HG02885 (cell line): ENCODE results near the gene MRPL43.
"Not testable (repeated sequence)": the region's sequence is repeated elsewhere in the genome, so short reads cannot be mapped to it uniquely, and the experiment has no call there.

ENCODE experiments used
- ATAC-seq: cut with Tn5 transposase; IDR thresholded peaks from one replicate; pipeline ENCODE4 v1.9.1; 2021; ENCODE audit warnings: mild to moderate bottlenecking; ENCODE audit not compliant: unreplicated experiment, poor library complexity

The MRPL43 gene

DNA sequence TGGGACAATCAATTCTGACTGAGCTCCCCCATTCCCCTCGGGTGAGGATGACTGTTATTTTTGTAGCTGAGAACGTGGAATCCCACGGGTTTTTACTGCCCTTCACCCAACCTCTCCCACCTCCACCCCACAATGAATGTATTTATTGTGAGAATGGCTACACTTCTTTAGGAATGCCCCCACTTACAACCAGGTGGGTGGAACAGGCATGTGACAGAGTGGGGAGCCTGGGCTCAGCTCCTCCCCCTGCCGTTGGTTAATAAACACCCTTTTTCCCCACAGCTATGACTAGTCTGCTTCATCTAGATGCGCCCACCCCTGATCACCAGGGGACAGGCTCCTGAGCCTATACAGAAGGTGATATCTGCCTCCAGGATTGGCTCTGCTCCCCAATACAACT lies 2.0 kb downstream of the MRPL43 start:
- no peak for ATAC-seq

DNA sequence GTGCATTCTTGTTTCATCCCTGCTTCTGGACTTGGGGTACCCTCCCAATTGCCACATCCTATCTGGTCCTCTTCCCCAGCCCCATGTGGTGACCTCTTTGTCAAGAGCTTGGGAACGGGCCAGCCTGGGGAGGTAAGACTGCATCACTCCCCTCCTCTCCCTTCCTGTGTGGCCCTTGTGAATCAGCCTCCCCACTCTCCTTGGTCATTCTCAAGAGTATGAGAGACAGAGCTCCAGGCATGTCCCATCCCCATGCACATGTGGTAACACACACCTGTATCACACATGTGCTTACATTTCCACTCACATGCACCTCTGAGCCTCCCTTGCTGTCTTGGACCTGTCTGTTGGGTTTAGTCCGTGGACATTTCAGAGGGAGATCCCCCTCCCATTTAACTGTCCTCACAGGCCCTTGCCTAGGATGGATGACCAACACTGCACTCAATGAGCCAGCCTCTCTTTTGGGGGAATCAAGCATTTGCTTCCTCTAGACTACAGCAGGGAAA lies 2.6 kb downstream of the MRPL43 start:
- no peak for ATAC-seq

DNA sequence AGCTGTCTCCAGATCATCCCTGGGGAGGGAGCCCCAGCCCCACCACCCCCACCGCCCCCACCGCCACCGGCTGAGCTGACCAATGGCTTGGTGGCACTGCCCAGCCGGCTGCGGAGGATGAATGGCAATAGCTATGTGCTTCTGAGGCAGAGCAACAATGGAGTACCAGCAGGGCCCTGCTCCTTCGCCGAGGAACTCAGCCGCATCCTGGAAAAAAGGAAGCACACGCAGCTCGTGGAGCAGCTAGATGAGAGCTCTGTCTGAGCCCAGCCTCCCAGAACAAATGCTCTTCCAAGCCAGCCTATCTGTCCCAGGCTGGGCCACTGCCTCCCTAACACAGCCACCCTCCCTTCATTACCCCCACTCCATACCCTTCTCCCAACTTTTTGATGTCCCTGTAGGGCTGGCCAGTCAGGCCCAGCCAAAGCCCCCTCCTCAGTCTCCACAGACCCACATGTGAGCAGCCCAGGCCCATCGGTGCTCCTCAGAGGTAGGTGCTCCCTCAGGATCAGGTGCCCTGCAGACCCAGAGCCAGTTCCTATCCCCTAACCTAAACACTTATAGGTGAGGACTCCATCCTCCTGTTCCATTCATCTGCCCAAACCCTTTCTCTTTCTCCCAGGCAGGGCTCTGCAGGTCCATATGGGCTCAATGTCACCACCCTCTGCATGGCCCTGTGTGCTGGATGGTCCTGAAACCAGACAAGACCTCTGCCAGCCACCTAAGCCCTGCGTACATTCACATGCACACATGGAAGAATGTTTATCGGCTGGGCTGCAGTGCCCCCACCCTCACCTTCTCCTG lies 3.2 kb downstream of the MRPL43 start:
- no peak for ATAC-seq

DNA sequence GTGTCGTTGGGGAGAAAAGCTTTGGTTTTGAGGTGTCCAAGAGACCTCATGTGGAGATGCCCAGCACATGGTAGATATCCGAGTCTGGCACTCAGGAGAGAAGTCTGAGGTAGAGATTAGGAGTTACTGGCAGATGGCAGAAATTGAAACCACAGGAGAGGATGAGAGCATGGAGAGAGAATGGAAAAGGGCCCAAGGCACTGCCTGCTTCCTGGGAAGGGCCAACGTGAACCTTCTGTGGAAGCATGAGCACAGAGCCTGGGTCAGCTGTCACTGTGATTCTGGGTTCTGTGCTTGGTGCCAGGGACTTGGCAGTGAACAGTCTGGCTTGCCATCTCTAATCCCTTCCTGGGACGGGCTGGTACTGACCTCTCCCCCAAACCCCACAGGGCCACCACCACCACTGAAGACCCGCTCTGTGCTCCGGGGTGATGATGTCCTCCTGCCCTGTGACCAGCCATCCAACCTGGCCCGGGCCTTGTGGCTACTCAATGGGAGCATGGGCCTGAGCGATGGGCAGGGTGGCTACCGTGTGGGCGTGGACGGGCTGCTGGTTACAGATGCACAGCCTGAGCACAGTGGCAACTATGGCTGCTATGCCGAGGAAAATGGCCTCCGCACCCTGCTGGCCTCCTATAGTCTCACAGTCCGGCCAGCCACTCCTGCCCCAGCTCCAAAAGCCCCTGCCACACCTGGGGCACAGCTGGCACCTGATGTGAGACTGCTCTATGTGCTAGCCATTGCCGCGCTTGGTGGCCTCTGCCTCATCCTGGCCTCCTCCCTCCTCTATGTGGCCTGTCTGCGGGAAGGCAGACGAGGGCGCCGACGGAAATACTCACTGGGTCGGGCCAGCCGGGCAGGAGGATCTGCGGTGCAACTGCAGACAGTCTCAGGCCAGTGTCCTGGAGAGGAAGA lies 4.1 kb downstream of the MRPL43 start:
- no peak for ATAC-seq

DNA sequence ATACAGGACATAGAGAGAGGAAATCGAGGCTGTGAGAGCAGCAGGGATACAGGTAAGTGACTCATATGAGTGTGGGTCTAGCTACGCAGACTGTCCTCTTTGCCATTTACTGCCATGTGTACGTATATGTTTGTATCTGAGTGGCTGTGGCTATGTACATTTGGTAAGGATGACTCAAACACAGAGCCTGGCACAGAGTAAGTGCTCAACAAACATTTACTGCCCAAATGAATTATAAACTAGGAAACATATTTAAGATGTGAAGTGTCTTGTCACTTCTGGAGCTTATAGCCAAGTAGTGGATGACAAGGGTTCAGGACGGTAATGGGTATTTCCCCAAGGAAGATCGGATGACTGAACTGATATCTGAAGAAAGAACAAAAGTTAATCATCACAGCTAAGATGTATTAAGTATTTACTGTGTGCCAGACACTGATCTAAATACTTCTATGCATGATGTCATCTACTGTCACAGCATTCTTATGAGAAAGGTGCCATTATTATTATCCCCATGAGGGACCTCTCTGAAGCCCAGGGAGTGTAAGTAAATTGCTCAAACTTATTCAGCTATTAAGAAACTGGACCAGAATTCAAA lies 6.0 kb downstream of the MRPL43 start:
- no peak for ATAC-seq

DNA sequence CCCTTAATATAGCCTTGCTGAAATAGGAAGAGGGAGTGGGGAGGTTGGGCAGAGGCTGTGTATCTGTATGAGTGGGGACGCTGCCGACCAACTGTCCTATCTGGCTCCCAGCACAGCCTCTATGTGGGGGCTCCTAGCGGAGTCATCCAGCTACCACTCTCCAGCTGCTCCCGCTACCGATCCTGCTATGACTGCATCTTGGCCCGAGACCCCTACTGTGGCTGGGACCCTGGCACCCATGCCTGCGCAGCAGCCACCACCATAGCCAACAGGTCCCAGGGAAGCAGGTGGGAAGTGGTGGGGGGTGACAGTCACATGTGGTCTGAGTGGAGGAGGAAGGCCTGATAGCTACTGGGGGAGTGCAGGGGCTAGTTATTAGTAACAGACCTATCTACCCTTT lies 6.6 kb downstream of the MRPL43 start:
- no peak for ATAC-seq

DNA sequence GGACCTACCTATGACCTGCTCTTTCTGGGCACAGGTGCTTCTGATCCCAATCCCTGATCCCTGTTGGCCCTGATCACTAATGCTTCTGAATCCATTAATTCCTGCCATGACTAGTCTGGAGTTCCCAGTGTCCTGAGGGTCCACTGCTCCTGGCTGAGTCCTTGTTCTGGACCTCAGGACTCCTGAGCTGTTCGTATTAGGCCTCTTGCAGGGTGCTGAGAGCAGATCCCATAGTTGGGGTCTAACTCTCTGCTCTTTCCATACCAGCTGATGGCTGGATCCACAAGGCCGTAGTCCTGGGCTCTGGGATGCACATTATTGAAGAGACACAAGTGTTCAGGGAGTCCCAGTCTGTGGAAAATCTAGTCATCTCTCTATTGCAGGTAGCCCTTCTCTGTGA lies 7.0 kb downstream of the MRPL43 start:
- no peak for ATAC-seq

DNA sequence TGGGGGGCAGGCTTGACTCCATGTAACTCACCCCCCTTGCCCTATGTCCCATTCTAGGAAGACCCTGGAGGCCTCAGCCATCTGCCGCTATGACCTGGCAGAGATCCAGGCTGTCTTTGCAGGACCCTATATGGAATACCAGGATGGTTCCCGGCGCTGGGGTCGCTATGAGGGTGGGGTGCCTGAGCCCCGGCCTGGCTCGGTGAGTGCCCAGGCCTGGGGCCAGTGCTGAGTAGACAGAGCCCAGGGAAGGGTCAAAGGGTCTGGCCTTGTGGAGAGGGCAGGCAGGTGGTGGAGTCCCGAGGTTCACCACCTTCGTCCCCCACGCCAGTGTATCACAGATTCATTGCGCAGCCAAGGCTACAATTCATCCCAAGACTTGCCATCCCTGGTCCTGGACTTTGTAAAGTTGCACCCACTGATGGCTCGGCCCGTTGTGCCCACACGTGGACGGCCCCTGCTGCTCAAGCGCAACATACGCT lies 7.5 kb downstream of the MRPL43 start:
- no peak for ATAC-seq

DNA sequence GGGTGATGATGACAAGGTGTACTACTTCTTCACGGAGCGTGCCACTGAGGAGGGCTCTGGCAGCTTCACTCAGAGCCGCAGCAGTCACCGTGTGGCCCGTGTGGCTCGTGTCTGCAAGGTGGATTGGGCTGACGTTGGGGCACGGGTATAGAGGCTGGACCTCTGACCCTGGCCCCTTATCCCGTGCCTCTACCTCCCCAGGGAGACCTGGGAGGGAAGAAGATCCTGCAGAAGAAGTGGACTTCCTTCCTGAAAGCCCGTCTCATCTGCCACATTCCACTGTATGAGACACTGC lies 8.4 kb downstream of the MRPL43 start:
- no peak for ATAC-seq

DNA sequence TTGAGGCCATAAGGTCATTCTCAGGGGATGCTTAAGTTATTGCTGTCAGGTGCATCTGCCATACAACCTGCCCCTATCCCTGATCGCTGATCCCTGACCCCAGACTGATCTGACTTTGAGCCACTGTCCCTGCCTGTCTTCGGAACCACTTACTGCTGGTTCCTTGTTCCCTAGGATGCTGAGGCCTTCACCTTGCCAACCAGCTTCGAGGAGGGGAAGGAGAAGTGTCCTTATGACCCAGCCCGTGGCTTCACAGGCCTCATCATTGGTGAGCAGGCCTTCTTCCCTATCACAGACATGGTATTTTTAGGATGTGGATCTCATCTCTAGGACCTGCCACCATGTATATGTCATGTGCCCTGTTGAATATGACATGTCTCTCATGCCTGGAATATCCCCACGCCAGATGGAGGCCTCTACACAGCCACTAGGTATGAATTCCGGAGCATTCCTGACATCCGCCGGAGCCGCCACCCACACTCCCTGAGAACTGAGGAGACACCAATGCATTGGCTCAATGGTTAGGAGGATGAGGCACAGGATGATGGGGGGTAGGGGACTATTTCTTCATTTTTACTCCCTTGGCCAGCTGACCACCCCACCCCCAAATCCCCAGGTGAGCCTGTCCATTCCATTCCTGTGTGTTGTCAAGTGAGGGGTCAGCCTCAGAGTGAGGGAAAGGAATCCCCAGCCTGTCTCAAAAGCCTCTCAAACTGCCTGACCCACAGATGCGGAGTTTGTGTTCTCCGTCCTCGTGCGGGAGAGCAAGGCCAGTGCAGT lies 9.0 kb downstream of the MRPL43 start:
- no peak for ATAC-seq

DNA sequence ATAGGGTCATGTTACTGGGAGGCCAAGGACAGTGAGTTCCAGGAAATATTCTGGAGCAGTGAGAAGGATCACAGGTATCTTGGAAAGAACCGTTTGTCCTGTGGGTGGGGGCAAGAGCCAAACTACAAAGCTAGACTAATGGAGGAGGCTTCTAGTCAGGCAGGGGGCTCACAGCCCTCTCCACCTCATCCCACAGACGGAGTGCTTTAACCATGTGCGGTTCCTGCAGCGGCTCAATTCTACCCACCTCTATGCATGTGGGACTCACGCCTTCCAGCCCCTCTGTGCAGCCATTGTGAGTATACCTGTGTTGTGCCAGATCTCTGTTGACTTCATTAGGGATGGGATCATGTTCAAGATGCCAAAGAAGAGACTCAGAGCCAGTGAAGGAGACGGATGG lies 9.9 kb downstream of the MRPL43 start:
- no peak for ATAC-seq

DNA sequence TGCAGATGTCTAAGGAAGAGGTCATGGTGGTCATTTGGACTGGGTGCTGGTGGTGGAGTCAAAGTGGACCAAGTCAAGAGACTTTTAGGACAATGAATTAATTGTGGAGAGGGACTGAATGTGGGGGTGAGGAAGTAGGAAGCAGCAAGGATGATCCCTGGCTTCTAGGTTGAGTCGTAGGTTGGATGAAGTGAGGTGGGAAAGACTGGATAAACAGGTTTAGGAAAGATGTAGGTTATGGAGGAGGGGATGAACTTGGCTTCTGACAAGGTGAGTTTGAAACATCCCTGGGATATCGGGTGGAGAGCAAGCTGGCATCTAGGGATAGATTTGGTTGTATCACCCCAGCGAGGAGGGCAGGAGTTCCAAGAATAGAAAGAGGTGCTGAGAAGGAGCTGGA lies 10.4 kb downstream of the MRPL43 start:
- ATAC-seq, result no peak

DNA sequence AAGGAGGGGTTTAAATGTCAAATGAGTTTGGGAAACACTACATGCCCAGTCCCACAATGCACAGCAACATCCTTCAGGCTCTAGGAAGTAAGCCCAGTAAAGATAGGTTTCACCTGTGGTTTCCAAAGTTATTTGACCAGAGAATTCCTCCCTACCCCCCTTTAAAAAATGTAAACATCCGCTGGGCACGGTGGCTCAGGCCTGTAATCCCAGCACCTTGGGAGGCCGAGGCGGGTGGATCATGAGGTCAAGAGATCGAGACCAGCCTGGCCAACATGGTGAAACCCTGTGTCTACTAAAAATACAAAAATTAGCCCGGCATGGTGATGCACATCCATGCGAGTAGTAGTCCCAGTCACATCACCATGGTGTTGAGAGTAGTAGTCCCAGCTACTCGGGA lies 11.9 kb downstream of the MRPL43 start:
- ATAC-seq, result not testable (repeated sequence)

DNA sequence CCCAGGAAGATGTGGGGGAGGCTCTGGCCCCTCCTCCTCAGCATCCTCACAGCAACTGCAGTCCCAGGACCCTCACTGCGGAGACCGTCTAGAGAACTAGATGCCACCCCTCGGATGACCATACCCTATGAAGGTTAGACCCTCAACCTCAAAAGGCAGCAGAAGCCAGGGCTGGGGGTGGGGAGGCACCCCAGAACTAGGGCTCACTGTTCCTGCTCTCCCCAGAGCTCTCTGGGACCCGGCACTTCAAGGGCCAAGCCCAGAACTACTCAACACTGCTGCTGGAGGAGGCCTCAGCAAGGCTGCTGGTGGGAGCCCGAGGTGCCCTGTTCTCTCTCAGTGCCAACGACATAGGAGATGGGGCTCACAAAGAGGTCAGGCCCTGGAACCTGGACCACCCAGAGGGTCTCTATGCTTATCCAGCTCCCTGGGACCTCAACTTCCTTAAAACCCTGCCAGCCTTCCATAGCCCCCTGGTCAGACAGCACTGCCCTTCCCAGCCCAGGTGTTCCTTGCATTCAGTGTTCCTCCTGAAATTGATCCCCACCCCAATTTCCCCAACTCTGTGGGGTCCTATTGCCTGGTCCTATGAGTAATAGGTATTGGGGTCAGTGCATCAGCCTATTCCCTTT lies 14.3 kb downstream of the MRPL43 start:
- no peak for ATAC-seq

DNA sequence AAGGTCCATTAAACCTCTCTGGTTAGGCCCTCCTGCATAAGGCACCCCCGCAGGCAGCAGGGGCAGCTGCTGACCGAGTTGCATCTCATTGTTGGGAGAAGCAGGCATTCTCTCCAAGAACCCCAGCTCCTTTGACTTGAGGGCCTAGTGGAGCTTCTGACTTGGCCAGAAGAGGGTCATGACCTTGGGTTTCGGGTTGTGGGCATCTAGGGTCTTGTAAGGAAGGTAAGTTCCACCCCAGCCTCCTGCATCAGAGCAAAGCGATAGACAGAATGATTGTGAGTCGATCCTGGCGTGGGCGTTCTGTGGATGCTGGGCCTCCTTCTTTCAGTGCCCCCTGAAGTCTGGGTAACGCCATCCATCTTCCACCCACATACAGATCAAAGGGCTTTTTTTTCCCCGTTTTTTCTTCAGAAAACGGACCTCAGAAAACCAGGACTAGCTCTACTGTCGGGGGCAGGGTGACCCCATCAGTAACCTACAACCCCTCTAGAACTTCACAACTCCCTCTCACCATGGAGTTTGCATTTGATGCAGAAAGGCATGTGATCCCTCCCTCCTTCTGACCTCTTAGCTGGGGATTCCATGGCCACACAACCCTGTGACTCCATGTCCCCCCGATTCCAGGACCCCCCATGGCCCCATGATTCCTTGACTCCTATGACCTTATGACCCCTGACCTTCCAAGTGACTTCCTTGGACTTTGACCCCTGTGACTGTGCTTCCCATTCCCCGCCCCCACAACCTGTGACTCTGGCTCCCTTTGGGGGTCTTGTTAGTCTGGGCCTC lies 15.0 kb downstream of the MRPL43 start:
- ATAC-seq, result no peak

DNA sequence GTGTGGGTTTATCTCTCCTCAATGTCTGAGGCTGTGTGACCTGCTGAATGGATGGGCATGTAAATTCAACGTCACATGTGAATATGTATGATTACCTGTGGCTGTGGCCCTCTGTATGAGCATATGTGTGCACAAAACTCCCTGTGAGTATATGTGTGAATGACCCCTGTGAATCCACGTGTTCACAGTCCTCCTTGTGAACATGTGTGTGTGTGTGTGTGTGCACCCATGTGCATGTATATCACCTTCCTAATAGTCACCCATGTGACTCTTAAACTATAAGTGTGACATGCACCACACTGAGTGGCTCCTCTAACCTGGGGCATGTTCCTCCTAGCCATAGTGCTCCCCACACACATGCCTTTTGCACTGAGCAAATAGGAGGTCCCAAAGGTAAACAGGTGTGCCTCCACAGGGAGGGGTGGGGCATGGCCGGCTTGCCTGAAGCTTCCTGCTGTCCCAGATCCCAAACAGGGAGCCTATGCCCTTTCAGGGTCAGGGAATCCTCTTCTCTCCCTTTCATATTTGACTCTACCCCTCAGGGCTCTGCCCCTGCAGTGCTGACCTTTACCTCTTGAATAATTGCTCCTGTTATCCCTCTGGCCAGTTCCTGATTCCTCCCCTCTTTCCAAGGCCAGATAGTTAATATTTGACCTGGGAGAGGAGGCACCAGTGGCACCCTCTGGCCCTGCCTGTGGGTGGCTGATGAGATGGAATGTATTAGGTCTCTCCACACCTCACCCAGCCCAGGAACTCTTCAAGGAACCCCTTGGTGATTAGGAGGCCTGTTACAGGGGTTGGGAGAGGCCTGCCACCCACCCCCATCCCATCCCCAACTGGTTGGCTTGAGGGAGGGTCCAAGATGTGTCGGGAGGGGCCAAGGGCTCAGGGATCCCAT lies 16.1 kb downstream of the MRPL43 start:
- no peak for ATAC-seq

DNA sequence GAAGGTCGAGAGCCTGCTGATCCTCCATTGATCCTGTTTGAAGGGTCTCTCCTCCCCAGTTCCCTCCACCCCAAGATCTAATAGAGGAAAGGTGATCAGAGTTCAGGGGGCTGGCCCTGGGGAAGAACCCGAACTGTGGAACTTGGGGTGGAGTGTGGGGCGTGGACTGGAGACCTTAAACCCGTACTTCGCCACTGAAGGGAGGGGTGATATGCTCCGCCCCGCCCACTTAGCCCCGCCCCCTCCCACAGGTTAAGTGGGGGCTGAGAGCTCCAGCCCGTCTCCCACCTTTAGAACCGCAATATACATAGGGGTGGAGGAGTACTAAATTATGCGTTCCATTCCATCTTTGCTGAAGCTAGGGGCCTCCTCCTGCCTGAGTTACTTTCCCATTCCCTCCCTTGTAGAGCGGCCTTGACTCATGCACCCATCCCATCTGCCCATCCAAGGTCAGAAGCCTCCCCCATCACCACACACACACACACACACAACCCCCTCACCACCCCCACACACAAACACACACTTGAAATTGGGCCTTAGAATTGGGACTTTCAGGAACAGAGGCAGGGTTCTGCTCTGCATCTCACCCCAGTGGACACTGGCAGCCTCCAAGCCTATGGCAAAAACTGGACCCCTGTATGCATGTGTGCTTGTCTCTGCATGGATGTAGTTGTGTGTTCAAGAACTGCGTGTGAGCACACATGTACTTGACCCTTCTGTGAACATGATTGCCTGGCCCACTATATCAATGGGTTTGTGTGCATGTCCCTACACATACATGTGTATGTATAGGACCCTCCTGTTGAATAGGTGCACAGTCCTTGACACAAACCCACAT lies 17.0 kb downstream of the MRPL43 start:
- no peak for ATAC-seq
